Stimulated activated CD4-positive, alpha-beta T cell treated with anti-CD3 and anti-CD28 coated beads, Interleukin-4, amount 100 ng/mL, for 24 hours (primary cell): Measurements from ENCODE around the gene ATXN1.
A peak's percentile ranks its signal among the peaks of the same experiment; 100 is the strongest.

Experiments used
- DNase-seq: peaks from one replicate; pipeline ENCODE4 v3.0.0-alpha.2; 2020

The ATXN1 gene

DNA sequence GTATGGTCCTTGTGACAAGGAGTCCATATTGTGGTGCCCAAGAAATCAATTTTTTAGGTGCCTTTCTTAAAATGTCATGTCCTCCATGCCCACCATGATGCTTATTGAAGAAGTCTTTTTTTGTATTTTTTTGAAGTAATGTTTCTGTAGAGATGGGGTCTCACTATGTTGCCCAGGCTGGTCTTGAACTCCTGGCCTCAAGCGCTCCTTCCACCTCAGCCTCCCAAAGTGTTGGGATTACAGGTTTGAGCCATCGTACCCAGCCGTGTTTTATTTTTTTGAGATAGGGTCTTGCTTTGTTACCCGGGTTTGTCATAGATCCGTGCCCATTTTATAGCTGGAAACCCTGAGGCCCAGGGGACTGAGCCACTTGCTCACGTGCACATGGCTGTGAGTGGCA, 238.3 kb downstream of the ATXN1 start:
- DNase-seq = no peak

DNA sequence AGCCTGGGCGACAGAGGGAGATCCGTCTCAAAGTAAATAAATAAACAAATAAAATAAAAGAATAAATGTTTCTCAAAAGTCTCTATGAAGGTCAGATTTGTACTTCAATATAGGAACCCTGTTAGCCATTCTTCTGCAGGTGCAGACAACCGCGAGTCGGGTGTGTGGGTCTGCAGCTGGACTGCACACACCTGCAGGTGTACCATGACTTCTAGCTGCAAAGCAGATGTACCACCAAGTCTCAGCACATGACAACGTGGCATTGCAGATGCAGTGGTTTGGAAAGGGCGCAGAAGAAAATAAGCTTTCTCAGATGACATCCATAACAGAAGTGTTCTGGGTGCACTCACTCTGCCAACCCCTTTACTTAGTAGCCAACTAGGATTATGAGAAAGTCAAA, 239.7 kb downstream of the ATXN1 start:
- DNase-seq = no peak

DNA sequence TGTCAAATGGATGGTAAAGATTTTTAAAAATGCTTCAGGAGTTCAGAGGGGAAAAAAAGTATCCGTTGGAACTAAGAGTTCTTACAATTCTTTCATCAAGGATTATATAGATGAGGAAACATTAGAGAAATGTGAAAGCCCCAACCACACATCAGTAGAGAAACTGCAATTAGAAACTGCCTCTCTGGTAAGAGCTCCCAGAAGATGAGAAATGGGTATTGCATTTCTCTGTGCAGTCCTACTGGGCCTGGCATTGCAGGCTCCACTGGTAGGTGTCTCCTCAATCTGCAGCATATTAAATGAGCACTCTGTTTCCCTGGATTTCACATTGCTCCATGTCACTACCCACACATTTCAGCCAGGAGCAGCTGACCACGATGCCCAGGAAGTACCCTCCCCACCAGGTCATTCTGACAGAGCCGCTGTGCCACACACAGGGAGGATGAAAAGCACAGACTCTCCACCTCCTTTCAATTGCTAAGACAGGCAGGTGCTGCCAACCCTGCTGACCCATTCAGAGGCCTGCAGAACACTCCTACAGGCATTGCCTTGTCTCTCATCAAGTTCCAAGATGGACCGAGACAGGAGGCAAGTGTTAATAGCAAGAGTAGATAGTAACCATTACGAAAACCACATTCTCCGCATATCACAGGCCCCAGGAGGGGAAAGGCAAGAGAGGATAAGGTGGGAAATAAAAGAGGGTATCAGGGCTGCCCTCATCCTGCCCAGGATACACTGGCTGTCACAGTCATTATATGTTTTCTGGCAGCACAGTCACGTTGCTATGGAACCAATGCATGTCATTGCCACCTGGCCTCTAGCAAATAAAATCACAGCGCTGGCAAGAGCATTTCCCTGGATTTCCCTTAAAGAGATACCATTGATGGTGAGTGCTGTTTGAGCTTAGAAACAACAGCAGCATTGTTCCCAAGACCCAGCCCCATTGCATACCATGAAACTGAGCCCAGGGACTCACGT, 241.7 kb downstream of the ATXN1 start:
- no peak for DNase-seq

DNA sequence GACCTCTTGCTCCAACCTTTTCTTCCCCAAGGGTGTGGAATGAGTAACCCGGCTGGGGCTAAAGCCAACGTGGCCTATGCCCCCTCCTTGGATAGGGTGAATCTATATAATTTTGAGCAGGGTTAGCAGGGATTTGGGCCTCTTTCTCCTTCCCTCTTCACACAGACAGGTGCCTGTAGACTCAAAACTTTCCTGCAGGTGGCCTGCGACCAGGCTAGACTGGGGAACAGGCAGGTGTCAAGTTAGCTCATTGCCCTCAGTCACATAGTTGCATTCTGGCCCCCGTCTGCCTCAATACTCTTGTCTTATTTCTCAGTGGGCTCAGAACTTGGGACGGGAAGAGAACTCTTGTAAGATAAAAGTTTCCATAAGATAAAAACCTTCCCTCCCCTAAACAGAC, 243.0 kb downstream of the ATXN1 start:
- no peak for DNase-seq

DNA sequence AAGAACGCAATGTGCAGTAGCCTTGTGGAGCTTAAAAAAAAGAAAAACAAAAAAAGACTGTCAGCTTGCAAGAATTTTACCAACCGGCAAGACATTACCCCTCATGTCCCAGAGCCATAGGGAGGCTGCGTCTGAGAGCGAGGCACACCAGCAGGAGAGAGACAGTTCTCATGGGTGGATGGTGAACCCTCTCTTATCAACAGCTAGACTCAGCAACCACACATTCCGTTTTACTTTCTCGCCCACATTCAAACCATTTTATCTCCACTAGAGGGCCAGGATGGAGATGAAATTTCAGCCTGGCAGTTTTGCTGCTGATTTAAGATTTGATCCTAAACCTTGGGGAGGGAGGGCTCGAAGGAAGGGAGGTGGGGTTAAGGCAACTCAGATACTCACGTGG, 247.0 kb downstream of the ATXN1 start:
- peak; percentile 44 for DNase-seq

DNA sequence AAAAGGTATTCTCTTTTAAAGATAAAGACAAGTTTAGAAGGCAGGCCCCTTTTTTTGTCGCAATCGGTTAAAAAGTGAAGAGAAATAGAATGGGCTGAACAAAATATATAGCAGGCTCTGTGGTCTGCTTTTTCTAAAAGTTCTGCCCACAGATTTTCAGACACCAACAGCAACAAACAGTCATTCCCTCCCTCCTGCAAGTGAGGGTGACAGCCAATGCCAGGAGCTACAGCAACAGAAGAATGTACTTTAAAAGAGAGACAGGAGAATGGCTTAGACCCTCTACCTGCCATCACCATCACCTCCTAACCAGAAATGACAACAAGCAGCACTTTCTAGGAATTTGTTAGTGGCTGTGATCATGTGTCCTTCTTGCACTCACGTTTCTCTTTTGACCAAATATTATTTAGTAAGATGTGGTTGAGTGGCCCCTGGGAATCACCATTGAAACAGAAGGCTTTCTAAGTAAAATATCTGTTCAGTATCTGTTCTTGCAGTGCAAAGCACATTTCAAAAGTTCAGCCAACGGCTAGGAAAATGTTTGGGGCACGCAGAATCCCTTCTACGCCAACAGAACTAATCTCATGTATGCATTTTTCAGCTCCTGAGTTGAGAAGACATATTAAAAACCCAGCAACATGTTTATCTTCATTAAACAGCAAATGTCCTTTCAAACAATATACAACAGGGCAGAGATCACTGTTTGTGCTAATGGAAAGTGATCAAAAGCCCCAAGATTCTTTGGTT, 248.5 kb downstream of the ATXN1 start:
- no peak for DNase-seq

DNA sequence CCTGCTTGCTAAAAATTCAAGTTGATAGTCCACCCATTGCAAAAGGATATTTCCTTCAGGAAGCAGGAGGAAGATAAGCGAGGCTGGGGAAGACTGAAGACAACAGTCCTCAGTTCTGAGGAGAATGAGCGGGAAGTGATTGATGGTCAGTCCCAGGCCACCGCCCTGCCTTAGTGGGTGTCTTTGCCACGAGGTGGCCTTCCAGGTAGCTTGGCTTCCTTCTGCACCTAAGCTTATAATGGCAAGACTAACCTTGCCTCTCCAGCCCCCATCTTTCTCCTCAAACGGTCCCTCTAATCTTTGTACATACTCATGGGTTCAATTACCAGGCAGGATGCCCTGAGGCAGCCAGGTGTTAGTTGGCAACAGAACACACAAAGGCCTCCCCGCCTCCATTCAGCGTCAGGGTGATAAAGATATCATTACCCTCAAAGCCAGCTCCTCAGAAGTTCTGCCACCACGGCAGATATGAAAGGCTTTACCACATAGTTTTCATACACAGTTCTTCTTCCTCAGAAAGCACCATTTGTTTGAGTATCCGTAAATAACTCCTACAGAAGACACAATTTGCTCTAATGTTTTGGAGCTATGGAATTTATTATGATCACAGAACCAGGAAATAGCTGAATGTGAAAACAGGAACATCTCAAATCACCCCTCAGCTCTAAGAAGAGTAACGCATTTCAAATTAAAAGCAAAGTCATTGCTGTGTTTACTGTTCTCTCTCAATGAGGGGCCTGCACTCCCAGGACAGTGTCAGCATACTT, 249.4 kb downstream of the ATXN1 start:
- DNase-seq = peak; percentile 42

DNA sequence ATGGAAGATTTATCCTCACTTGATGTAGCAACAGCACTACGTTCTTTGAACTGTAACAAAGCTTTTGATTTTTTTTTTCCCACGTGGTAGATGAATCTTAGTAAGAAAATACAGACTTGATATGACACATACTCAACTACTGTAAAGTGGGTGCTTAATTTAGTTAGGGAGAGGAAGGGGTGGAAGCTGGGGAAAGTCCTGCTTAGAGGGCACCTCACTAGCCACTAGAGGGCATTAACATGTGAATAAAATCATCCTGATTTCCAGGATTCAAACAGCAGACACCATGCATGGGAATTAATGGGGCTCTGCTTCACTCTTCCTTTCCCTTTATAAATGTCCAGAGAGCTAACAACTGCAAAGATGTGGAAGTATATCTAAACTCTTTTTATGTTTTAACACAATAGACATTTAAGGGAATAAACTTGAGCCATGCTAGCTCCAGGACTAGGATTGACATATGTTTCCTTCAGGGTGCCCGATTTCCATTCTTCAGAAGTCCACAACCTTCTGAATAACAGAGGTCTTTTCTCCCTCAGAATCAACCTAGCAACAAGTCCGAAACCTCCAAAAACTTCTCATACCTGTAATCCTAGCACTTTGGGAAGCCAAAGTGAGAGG, 250.1 kb downstream of the ATXN1 start:
- peak; percentile 43 for DNase-seq

DNA sequence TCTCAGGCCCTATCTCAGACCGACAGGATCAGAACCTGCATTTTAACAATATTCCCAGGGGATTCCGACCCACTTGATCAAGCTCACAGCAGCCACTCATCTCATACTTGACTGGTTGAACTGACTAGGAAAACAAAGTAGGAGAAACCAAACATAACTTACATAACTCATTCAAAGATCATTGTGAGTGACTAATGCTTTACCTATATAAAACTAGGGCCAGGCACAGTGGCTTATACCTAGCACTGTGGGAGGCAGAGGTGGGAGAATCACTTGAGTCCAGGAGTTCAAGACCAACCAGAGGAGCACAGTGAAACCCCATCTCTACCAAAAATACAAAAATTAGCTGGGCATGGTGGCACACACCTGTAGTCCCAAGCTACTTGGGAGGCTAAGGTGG, 251.0 kb downstream of the ATXN1 start:
- no peak for DNase-seq

DNA sequence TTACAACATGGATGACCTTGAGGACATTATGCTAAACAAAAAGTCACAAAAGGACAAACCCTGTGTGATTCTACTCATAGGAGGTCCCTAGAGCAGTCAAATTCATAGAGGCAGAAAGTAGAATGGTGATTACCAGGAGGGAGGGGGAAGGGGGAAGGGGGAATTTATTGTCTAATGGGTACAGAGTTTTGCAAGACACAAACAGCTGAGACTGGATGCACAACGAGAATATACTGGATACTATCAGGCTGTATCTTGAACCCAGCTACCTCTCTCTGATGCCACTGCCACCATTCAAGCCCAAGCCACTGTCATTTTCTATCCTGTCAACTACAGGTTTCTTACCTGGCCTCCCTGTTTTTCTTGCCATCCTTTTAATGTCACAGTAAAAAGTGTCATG, 252.3 kb downstream of the ATXN1 start:
- no peak for DNase-seq

DNA sequence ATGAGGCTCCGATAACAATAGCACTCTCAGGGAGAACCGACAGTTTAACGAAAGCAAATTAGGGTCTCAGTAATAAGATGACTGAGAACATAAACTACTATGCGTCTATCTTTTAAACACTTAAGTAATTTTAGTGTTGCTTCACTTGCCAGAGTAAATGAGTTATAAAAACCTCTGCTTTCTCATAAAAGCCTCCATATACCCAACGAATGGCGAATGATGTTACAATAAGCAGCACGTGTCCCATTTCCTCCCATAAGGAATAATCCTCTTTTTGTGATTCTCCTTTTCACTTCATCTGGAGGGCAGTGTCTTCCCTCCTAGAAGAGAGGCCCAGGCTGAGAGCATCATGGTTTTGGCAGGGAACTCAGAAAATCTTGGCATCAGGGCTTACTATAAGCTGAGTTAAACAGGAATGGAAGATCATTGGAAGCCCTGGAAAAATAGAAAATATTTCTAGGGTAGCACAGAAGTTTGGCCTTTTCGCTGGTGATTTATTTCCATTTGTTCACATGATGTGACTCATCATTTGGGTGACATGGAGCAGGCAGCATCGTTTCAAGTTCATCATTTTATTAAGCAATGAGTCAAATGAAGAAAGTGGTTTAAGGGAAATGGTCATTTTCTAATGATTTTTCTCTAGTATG, 255.4 kb downstream of the ATXN1 start:
- DNase-seq = no peak

DNA sequence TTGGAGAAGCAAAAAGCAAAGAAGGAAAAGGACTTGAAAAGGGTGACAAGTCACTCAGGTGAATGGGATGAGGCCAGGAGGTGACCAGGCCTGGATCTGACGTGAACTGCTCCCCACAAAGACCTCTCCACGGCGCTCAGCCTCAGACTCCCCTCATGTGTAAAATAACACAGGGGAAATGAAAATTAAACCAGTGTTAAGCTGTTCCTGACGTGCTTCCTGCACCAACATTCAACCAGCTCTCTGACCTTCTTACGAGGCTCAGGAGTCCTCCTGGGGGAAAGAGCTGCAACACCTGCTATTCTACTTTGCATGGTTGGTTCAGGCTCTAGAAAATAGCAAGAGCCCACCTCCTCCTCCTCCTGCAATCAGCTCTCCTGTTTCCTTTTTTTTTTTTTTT, 256.7 kb downstream of the ATXN1 start:
- no peak for DNase-seq

DNA sequence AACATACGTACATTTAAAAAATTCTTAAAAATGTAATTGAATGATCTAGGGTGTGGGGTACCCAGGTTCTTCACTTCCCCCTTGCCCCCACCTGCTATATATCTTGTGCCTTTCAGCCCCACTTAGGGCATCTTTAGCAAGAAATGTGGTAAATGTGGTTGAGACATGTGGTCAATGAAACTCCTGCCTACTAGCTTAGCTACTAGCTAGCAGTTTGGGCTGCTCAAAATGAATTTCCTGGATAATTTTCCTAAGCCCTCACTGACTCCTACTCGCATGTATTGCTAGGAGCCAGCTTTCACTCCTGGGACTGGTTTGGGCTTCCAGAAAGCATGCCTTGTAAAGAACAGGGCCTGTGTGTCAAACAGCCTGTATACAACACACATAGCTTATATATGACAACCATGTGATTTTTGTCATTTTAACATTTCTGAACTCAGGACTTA, 257.3 kb downstream of the ATXN1 start:
- DNase-seq = no peak

DNA sequence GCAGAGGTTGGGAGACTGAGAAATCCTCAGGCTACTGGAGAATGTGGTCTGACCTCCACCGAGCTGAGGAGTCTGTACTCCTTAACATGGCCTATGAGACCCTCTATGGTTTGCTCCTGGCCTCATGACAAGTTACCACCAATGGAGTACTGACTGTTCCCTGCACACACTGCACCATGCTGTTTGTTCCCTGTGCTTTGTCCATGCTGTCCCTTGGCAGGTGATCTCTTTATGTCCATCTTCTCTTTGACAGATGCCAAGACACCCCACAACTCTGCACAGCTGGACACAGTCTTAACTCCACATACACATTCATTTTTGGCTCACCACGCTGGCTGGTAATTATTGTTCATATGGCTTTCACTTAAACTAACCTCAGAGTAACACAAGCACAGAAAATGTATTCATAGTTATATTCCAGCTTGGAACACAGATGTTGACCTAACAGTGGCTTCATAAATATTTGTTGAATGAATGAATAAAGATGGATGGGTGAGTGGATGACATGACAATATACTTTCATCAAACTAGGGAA, 258.0 kb downstream of the ATXN1 start:
- DNase-seq = no peak

DNA sequence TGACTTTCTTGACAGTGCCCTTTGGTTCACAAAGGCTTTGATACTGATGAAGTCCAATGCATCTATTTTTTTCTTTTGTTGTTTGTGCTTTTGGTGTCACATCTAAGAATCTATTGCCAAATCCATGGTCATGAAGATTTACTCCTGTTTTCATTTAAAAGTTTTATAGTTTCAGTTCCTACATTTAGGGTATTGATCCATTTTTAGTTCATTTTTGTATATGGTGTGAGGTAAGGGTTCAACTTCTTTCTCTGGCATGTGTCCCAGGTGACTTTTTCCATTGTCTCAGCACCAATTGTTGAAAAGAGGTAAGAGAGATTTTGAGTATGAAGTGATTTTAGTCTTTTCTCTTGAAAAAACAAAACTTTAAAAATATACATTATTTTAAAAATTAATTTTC, 262.3 kb downstream of the ATXN1 start:
- DNase-seq = no peak

DNA sequence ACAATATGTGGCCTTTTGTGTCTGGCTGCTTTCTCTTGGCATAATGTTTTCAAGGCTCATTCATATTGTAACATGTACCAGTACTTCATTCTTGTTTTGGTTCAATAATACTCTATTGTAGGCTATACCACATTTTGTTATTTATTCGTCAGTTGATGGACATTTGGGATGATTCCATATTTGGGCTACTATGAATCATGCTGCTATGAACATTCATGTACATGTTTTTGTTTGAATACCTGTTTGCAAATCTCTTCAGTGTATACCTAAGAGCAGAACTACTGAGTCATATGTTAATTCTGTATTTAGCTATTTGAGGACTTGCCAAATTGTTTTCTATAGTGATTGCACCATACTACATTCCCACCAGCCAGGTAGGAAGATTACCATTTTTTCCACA, 263.0 kb downstream of the ATXN1 start:
- DNase-seq = no peak

DNA sequence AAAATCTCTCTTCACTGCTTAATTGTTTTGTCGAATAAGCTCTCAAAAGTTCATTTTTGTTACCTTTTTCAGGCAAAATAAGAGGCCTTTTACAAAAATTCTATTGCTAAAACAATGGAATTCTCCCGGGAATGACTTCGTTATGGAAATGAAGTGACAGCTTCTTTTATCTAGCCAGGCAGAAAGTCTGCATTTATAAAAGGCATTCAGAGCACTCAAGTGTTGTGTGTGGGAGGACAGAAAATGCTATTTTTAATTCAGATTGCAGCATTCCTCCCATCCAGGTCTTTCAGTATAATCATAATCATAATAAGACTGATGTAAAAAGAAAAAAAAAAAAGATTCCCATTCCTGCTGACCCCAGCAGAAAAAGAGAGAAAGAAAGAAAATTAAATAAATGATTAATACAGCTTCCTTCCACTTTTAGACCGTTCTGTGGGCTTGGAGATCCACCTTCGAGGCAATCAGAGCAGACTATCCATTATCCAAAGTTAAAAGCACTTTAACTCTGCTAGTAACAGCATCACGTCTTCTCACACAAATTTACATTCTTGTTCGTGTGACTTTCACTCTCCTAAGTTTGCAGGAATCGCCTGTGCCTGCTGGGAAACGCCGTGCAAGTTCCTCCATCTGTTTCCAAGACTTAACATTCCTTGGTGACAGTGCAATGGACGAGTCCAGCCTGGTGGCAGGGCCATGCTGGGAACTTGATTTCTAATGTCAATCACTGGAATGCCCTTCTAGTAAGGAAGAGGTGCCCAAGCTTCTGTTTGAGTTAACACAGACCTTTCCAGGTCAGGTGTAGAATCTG, 264.1 kb downstream of the ATXN1 start:
- no peak for DNase-seq

DNA sequence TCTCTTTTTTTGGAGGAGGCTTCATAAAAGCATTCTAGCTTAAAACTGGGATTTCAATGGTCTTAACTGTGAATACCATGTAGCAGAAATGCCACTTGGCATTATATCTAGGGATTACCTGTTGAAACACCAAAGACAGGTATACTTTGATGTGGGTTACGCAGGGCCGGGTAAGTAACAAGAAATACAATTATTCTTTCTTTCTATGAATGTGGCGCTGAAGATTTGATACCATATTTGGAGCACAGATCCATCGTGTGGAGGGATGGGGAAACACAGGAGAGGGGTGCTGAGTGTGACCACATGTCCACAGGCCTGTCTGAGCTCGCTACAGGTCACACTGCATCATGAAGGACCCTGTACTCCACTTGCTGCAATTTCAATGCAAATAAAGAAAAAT, 265.1 kb downstream of the ATXN1 start:
- DNase-seq = no peak

DNA sequence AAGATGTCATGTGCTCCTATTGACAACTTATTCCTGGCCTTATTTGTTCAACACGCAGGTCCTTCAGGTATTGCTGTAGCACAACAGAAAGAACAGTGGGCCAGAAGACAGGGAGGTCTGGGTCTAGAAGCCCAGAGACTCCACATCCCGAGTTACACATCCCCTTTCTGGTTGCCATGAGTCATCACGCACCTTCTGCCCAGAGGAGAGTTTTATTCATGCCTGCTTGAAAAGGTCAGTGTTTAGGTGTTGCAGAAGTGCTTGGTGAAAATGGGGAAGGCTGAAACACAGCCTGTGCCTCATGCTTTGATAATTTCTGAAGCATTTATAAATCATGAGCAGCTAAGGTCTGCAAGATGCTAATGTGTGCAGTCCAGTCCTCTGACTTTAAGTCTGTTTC, 266.5 kb downstream of the ATXN1 start:
- no peak for DNase-seq

DNA sequence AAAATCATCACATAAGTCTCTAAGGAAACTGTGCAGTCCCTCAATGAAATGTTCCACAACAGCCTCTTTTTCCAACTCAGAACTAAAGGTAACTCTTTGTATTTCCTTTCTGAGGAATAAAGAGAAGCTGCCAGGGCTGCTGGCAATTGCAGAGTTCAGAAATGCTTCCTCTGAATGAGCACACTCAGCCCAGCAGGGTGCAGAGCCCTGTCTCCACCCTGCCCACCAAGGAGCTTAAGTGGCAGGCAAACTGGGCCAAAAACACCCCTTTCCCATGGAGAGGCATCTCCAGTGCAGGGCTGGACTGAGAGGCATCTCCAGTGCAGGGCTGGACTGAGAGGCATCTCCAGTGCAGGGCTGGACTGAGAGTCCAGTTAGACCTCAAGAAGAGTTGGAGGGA, 267.5 kb downstream of the ATXN1 start:
- DNase-seq = no peak

DNA sequence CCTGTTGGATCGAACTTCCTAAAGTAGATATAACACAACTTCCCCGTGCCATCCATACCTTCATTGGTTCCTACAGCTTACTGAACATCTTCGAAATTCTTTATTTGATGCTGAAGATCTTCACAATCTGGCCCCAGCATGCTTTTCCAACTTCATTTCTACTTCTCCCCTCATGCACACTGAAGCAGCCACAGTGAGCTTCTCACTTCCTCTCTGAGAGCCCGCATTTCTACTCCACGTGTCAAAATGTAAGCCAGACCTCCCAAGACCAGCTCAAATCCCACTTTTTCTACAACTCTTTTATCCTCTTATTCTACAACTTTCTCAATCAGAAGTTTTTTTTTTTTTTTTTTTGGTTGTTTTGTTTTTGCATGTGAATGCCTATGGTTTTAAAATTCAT, 268.1 kb downstream of the ATXN1 start:
- no peak for DNase-seq
